Measurements from ENCODE around the gene EXD1.

DNA sequence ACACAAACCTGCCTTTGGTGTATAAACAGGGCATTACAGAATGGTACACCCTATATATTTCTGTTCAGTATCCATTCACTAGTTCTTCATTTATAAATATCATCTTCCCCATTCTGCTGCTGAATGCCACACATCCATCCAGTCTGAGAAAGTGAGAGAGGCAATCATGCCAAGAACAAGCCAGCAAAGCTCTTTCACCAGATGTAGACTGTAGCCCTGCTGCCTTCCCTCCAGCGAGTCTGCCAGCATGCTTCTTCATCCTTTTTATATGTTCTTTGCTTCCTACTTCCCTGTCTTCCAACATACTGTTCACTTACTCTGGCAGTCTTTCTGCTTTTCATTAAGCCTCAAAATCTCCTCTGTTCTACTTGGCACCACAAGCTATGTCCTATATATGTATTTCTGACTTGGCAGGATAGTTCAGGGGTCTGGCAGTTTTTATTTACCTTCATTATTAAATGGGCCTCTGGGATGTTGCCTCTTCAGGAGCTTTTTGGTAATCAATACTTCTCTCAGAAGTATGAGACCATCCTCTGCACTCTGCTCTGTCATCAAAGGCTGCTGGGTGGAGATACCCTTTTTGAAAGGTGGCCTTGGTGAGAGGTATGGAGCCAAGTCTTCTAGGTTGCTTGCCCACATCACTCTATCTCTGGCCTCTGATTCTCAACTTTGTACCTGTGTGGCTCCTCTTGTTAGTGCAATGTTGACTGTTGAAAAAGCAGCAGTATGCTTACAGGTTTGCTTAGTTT lies 49.2 kb upstream of the EXD1 start:
- TF ChIP-seq, protein P1, sequence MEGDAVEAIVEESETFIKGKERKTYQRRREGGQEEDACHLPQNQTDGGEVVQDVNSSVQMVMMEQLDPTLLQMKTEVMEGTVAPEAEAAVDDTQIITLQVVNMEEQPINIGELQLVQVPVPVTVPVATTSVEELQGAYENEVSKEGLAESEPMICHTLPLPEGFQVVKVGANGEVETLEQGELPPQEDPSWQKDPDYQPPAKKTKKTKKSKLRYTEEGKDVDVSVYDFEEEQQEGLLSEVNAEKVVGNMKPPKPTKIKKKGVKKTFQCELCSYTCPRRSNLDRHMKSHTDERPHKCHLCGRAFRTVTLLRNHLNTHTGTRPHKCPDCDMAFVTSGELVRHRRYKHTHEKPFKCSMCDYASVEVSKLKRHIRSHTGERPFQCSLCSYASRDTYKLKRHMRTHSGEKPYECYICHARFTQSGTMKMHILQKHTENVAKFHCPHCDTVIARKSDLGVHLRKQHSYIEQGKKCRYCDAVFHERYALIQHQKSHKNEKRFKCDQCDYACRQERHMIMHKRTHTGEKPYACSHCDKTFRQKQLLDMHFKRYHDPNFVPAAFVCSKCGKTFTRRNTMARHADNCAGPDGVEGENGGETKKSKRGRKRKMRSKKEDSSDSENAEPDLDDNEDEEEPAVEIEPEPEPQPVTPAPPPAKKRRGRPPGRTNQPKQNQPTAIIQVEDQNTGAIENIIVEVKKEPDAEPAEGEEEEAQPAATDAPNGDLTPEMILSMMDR (IDR thresholded peaks at IDR 0.05), result no peak
- TF ChIP-seq POLR2A (IDR thresholded peaks at IDR 0.05), result no peak
- TF ChIP-seq POLR2AphosphoS5 (IDR thresholded peaks at IDR 0.05), result no peak
